NCI-H146 treated with DMSO at 0.1 percent for 48 hours (cell line): Measurements from ENCODE around the gene NR3C2.

Experiments used
- DNase-seq: peaks from one replicate; lab custom pipeline; 2025; ENCODE audit not compliant: unreplicated experiment; lab: John Stamatoyannopoulos, UW

The NR3C2 gene

GRCh38 chr4:148441986-148442831 lies at the start of gene NR3C2:
NR3C2 (minus strand) TSS chr4:148442414.
- DNase-seq, result peak; percentile 49

GRCh38 chr4:148487181-148487580 lies 45.0 kb upstream of the NR3C2 start:
- no peak for DNase-seq

DNA sequence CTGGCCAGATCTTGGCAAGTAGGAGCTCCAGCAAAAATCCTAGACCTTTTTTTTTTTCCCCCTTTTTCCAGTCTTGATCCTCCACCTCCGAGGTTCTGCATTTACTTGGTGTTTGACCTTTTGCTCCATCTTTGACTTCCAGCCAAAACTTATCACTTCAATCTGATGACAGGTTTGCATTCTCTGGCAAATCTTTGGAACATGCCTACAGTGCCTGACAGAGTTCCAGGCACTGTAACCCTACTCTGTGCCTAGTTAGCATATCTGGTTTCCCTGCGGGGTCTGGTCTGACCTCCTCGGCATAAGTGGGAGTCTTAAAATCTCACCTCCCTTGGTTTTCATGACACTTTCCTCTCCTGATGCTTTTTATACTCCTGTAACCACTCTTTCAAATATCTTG lies 39.4 kb upstream of the NR3C2 start:
- DNase-seq, result no peak

DNA sequence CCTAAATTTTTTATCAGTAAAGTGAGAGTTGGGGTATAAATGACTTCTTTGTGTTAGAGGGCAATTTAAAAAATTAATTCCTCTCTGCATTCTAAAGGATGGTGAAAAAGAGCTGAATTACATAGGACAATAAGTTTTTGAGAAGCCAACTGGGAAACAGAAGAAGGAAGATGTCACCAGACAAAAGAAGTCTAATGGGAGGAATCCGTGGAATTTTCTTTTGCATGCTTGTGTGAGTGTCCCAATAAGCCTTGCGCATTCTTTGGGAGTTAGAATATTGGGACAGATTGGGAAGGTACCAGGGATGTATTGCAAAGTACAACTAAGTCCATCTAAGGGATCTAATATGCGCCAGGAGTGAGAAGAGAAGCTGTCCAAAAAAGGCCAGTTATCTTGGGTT lies 35.1 kb upstream of the NR3C2 start:
- no peak for DNase-seq

- DNase-seq, result no peak
Measured at GRCh38 chr4:148469938-148470337, 27.7 kb upstream of the NR3C2 start.

- DNase-seq, result no peak
Measured at GRCh38 chr4:148454835-148455234, 12.6 kb upstream of the NR3C2 start.

- no peak for DNase-seq
Measured at GRCh38 chr4:148453833-148454232, 11.6 kb upstream of the NR3C2 start.

GRCh38 chr4:148452970-148453369 lies 10.8 kb upstream of the NR3C2 start:
- DNase-seq, result no peak

DNA sequence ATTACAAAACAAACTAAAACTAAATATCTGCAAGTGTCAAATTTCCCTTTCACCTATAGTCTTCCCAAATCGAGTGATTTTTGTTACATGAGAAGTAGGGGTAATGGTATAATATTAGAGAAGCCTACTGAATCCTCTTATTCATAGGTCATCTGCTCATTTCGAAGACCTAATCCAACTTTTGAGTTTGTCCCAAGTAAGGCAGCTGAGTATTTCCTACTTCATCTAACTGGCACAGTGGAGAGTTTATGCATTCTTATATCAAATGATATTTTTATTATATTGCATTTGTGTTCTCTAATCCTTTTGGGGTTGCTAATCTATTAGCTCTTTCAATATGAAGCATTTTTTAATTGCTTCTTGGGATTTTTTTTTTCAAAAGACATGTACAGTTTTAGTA lies 7.7 kb upstream of the NR3C2 start:
- DNase-seq, result no peak

- no peak for DNase-seq
Measured at GRCh38 chr4:148448141-148448540, 5.9 kb upstream of the NR3C2 start.

DNA sequence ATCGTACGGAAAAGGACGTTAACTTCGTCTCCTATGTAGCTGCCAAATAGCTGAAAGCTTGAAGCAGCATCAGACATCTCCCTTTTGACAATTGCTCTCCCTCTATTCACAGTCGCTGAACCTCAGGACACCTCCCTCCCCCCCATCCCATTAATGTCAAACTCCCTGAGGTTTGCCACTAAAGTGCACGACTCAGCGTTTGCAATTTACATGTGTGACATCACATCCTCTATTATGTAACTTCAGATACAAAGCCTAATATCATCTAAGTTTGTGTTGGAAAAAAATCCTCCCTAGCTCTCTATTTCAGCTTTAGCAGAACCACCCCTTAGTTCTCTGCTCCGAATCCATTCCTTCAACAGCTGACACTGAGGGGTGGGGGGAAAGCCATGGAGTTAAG lies 5.5 kb upstream of the NR3C2 start:
- DNase-seq, result no peak

DNA sequence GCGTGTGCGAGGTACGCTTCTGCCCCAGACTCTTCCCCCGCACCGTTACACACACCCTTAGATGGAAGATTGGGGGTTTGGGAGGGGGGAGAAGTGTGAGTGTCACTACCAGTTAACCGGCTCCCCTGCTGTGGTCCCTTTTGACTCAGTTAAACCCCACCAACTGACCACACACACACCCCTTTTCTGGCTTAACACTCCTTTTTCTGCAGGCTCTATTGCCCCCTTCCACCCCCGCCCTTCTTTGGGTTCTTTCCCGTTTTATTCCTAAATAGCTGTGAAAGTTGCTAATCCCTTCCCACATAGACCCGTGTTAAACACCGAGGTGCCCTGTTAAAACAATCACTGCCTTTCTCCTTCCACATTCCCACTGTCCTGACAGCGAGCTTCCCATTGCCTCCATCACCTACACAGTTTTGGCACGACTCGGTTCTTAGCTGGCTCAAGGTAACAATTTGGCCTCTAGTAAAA lies 3.7 kb upstream of the NR3C2 start:
- DNase-seq, result no peak

DNA sequence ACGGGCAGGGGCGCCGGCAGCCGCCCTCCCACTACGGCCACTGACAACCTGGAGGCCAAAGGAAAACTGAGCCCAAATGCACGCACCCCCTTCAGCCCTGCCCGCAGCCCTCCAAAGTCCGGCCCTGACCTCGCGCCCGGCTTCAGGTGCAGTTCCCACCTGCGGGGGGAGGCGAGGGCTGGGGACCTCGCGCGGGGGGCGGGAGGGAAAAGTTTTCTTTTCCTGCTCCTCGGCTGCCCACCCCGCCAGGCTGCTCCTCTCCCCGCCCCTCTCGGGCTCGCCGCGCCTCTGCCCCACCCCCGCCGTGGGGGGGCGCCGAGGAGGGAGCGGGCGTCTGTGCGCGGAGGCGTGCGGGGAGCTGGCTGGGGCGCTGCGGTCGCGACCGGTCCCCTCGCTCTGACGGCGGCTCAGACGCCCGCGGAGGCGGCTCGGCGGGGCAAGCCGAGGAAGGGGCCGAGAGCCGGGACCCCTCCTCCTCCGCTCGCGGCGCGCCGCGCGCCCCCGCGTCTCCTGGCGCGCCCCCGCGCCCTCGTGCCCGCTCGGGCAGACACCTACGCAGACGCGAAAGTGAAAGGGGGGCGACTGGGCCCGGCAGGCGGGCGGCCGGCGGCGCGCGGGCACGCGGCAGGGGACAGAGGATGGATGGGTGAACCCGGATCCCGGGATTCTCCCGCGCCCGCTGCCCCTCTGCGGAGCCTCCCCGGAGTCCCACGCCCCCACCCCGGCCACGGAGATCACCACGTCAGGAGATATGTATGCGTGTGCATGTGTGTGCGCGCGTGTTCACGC lies 3.1 kb upstream of the NR3C2 start:
- no peak for DNase-seq

- DNase-seq, result no peak
Measured at GRCh38 chr4:148444296-148445070, 2.3 kb upstream of the NR3C2 start.

DNA sequence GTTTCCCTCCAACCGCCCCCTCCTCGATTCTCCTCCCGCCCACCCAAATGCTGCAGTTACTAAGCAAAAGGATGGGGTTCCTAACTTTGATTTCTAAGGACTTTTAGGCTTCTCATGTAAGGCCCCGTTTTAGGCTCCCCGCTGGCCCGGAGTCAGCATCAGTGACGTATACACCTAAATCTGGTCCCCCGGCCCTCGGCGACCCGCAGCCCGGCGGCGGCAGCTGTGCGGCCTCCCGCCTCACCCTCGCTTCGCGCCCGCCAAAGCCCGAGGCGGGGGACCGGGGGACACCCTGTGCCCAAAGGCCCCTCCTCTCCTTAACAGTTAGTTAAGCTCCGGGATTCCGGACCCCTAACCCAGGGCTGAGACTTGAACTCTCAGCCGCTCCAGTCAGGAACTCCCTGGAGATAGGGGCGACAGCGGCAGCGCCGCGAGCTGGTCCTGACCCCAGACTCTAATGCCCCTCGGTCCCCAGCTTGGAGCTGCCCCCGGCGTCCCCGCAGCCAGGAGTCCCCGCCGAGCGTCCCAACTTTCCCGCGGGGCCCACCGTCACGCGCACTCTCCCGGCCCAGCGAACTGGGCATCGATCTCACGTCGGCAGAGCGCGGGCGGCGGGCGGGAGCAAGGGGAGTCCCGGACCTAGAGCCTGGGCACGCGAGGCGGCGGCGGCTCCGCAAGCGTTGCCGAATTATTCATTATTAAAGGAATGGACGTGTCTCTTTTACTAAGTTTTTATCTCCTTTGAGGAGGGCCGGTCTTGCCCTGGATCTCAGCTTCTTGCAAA lies 1.5 kb upstream of the NR3C2 start:
- DNase-seq, result no peak

DNA sequence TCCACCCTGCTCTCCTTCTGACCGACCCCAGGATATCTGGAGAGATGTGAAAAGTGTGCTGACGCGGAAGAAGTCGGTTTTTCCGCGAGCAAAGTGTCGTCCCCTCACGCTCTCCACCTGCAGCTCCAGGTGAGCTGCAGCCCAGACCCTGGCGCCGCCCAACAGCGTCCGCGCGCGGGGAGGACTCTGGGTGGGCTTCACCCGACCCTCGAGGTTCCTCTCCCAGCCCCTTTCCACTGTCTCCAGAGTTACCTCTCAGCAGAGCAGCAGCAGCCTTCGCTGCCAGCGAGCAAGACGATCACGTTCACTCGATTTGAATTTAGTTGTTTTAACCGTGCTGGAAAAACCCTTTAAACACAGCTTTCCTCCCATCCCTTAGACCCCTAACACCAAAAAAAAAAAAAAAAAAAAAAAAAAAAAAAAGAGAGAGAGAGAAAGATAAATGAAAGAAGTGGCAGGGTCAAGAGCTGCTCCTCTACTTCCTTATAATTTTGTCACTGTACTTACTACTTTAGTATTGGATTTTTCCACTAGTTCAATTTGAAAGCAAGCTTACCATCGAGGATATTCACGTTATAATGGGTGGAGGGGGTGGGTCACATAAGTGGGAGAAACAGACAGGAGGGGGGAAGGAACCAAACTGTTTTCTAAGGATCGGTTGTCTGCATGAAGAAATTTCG lies 758 bp upstream of the NR3C2 start:
- DNase-seq, result no peak

GRCh38 chr4:148441624-148441985 lies 609 bp downstream of the NR3C2 start:
- DNase-seq, result no peak

DNA sequence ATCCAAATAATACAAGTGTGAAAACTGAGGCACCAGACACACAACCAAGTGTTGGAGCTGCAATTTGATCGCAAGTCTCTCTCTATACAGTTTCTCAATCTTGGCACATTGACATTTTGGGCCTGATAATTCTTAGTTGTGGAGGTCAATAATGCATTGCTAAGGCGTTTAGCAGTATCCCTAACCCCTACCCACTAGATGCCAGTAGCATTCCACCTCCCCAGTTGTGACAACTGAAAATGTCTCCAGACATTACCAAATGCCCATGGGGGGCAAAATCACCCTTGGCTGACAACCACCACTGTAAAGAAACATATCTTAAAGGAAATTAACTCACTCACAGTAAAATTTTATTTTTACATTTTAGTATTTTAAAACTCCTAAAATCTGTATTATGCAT lies 4.2 kb downstream of the NR3C2 start:
- DNase-seq, result no peak

DNA sequence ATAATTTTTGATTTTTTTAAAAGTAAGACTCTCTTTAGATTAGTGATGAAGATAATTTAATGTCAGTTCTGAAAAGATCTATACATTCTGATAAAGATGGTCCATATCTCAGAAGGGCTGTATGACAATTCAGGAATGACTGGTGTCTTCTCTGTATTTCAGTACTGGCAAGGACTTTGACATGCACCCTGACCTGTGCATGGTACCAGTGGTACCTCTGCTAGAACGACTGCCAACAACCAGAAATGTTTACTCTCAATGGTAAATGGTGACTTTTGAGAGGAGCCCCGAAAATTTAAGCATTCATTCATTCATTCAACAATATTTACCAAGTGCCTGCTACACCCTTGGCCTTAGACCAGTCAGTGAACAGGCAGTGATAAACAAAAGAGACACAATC lies 4.8 kb downstream of the NR3C2 start:
- DNase-seq, result no peak

DNA sequence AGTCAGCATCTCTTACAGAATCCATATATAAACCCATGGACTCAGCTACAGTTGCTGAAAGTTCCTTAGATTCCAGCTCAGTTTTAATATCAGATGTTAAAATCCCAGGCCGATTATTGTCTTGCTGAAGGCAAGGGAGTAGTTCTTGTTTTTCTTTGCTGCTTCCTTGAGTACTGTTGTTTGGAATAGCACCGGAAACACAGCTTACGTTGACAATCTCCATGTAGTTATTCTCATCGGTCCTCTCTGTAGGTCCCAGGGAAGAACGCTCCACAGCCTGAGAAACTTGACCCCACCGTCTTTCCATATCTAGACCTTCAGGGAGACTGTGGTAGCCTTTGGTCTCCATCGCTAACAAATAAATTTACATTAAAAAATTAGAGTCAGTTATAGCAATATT lies 5.7 kb downstream of the NR3C2 start:
- no peak for DNase-seq
